Psoas muscle (tissue), 8 donors: ENCODE measurements around the gene C11orf24. TPM values are rescaled to one million over a fixed set of nuclear protein-coding genes. Genes with fewer than 3 reads are reported as not detected.
"Not testable (repeated sequence)": the region's sequence is repeated elsewhere in the genome, so short reads cannot be mapped to it uniquely, and the experiment has no call there.

ENCODE experiments used
- ATAC-seq, 4 donors: fragments of 200-7000 bp; cut with Tn5 transposase; one replicate each; pipeline ENCODE4 v1.9.1; 2020; ENCODE audit warnings: moderate library complexity in 3 of 4, mild to moderate bottlenecking in 2 of 4
- DNase-seq, 2 donors: peaks; one replicate each; pipeline ENCODE4 v3.0.0-alpha.2; 2020
- H3K27ac ChIP-seq: fragments of 200-600 bp; one replicate; pipeline ENCODE4 v1.8.0; 2022
- H3K27me3 ChIP-seq, 3 donors: fragments of 200-600 bp in 1 of 3; one replicate each; pipeline versions ENCODE4 v1.6.1 to v1.8.0; 2013 to 2022; ENCODE audit warnings: low read length in 2 of 3, mild to moderate bottlenecking in 2 of 3, moderate library complexity in 1 of 3; ENCODE audit not compliant: insufficient read depth in 3 of 3
- H3K36me3 ChIP-seq, 2 donors: fragments of 200-600 bp in 1 of 2; one replicate each; pipeline versions ENCODE4 v1.6.1 to v1.8.0; 2013 to 2022; ENCODE audit warnings: low read depth in 1 of 2, mild to moderate bottlenecking in 1 of 2, moderate library complexity in 1 of 2; ENCODE audit not compliant: insufficient read depth in 1 of 2
- H3K4me1 ChIP-seq: fragments of 200-600 bp; one replicate; pipeline ENCODE4 v1.8.0; 2022
- H3K4me3 ChIP-seq: fragments of 200-600 bp; one replicate; pipeline ENCODE4 v1.8.0; 2022; ENCODE audit warnings: mild to moderate bottlenecking
- H3K9me3 ChIP-seq: fragments of 200-600 bp; one replicate; pipeline ENCODE4 v1.8.0; 2022
- CTCF ChIP-seq: fragments of 200-600 bp; IDR thresholded peaks from one replicate; pipeline ENCODE4 v1.8.0; 2022; ENCODE audit warnings: antibody characterized with exemption
- WGBS, 3 donors: extraction: QIAGEN DNeasy Blood & Tissue Kit; methylation state at CpG; one replicate each; pipeline versions ENCODE4 v1.1.6 to v1.1.7; 2013; 5-methylcytosine and 5-hydroxymethylcytosine counted together
- intact Hi-C, 2 donors: fragments of 100-400 bp; cut with DNase I; formaldehyde crosslinking; loops; one replicate each; pipeline versions ENCODE4 v1.11.0 to v1.14.2; 2022
- polyA plus RNA-seq, 3 donors: library from polyadenylated mRNA; stranded (reverse); fragments of 200-250 nt; gene quantifications; one replicate each; pipeline ENCODE4 v1.2.3, GENCODE V29; 2013
- total RNA-seq, 4 donors: library from RNA; stranded (reverse); fragmentation: NEBNext Ultra II Directional in 2 of 4; extraction: Animal tissue kit (Norgen Biotek cat#: 25700) in 2 of 4; gene quantifications; one replicate each; pipeline versions ENCODE4 v1.2.1 to v1.2.4, GENCODE V29; 2021 to 2023
- donor health status: healthy with polysubstance abuse.
- donor health status: DM: no; HTN: no; CAD: no; lungs with moderate emphysema.
- donor health status: Bipolar disorder and iron deficiency.
- donor health status: healthy.
- donor health status: DM: yes; HTN: yes; CAD: no.
- donor health status: DM: no; HTN: no; CAD: no.
- donor health status: DM: no; HTN: no; CAD: no.
- donor health status: DM: yes; HTN: yes; CAD: no.

C11orf24 gene
- total and polyA plus RNA-seq, 7 donors: 9.0 to 49.8 (median 20.7) TPM

GRCh38 chr11:68293708-68294107, 21.9 kb upstream of the C11orf24 start:
- H3K27ac ChIP-seq: no peak overlapping the region
- H3K4me1 ChIP-seq: peaks cover 6% of the 10 kb centered on the region
- no peak for TF ChIP-seq CTCF
- no peaks in the 10 kb centered on the region for H3K36me3 ChIP-seq
- no peaks in the 10 kb centered on the region for H3K27me3 ChIP-seq
- DNase-seq (no peak), ATAC-seq (no peak)
- H3K9me3 ChIP-seq: no peaks in the 10 kb centered on the region
- intact Hi-C loops: no loop called here
- no peak overlapping the region for H3K4me3 ChIP-seq
- WGBS, 3 donors: 83 to 96% (median 90%) methylated on average over 2 of the region's 2 CpGs

DNA sequence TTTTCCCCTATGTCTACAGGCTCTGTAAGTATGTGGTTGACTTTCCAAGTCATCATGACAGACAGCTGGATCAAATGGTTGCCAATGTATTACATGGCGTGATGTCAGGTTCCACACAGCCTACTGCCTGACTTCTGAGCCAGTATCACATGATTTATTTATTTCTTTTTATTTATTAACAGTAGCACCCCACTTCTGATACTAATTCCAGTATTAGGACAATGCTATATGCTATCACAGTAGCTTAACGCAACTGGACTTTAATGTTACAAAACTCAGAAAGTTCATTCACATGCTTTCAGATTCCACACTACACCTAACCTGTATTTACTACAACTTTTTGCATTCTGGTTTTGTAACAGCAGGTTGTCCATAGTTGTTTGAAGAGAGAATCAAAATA, 17.7 kb upstream of the C11orf24 start:
- intact Hi-C loops: no loop called here
- WGBS, 3 donors: 88 to 90% (median 90%) methylated on average over 2 of the region's 2 CpGs
- Histone ChIP-seq H3K27me3 (no peaks in the 10 kb centered on the region), H3K36me3 (no peaks in the 10 kb centered on the region), H3K4me3 (no peak overlapping the region), H3K9me3 (no peaks in the 10 kb centered on the region), H3K4me1 (no peaks in the 10 kb centered on the region), H3K27ac (no peak overlapping the region)
- DNase-seq (no peak), ATAC-seq (no peak)
- no peak for TF ChIP-seq CTCF

- H3K27ac ChIP-seq: no peak overlapping the region
- 71 to 89% (median 83%) methylated on average over 8 of the region's 8 CpGs for WGBS, 3 donors
- no peaks in the 10 kb centered on the region for H3K9me3 ChIP-seq
- no peaks in the 10 kb centered on the region for H3K4me1 ChIP-seq
- no peak for TF ChIP-seq CTCF
- H3K4me3 ChIP-seq: no peak overlapping the region
- ATAC-seq (no peak), DNase-seq (no peak)
- intact Hi-C loops: no loop called here
- H3K27me3 ChIP-seq: no peaks in the 10 kb centered on the region
- H3K36me3 ChIP-seq: no peaks in the 10 kb centered on the region
These were observed 15.6 kb upstream of the C11orf24 start for GRCh38 chr11:68287419-68287818.

GRCh38 chr11:68284588-68284987, 12.8 kb upstream of the C11orf24 start:
- H3K4me3 ChIP-seq, ATAC-seq, intact Hi-C loops, DNase-seq, H3K36me3 ChIP-seq, H3K27ac ChIP-seq, H3K27me3 ChIP-seq, H3K4me1 ChIP-seq, H3K9me3 ChIP-seq: not testable (repeated sequence)
- WGBS, 3 donors: 94 to 95% (median 95%) methylated on average over 3 of the region's 3 CpGs

- WGBS, 3 donors: 83 to 86% (median 86%) methylated on average over 14 of the region's 14 CpGs
- H3K27me3 ChIP-seq: no peaks in the 10 kb centered on the region
- H3K4me1 ChIP-seq: no peaks in the 10 kb centered on the region
- intact Hi-C loops: no loop called here
- no peaks in the 10 kb centered on the region for H3K36me3 ChIP-seq
- no peak for ATAC-seq
- no peak for DNase-seq
- H3K27ac ChIP-seq: no peak overlapping the region
- no peak for TF ChIP-seq CTCF
- H3K9me3 ChIP-seq: no peaks in the 10 kb centered on the region
- no peak overlapping the region for H3K4me3 ChIP-seq
These were observed 11.1 kb upstream of the C11orf24 start for GRCh38 chr11:68282861-68283230.
